ENCODE data around the gene PTPRF.

PTPRF gene

GRCh38 chr1:43598622-43599021 is 67.9 kb downstream of the PTPRF start:
- no peak overlapping the region for H3K4me3 ChIP-seq (replicated peaks in 1 of 2; ENCODE audit: low read depth in 2 of 2, low read length in 2 of 2)
- no peak for DNase-seq (ENCODE audit: low read depth in 2 of 2)
- no peak for TF ChIP-seq CTCF (IDR thresholded peaks at IDR 0.05; ENCODE audit: low read depth, low read length)

DNA sequence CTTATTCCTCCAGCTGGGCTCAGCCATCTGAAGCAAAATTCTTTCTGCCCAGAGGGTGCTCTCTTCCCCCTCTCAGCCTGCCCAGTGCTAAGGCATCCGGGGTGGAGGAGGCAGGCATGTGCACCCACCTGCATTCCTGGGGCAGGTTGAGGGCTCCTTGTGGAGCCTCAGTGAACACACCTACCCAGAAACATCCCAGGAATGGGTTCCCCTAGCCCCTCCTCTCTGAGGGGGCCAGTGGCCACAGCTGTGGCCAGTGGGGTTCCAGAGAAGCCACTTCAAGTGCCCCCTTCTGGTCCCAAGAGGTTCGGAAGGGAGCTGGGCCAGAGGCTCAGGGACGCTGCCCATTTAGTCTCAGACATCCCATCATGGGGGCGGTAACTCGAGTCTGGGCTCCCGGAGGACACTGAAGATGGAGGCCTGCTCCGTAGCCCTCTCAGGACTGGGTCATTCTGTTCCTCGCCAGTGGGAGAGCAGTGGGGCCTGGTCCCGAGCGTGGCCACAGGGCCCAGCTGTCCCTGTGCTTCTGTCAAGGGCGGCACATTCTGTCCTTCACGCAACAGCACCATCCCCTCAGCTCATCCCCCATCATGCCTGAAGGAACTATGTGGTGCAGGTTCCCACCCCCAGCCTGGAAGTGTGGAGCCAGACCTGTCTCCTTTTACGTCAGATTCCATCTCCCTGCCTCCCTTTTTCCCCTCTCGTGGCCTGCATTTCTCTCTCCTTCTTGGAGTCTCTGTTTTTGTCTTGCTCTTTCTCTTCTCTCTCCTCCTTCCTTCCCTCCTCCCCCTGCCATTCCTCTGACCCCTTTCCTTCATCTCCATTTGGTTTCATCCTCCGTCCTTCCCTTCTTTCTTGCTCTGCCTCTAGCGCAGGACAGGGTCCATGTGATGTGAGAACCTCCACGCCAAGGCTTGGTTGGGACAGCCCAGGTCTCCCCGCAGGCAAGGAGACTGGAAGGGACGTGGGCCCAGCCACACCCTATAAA is 69.6 kb downstream of the PTPRF start:
- no peak for DNase-seq (ENCODE audit: low read depth in 2 of 2)
- H3K4me3 ChIP-seq (replicated peaks in 1 of 2; ENCODE audit: low read depth in 2 of 2, low read length in 2 of 2): no peak overlapping the region

GRCh38 chr1:43602990-43603389 is 72.3 kb downstream of the PTPRF start:
- no peak for TF ChIP-seq CTCF (IDR thresholded peaks at IDR 0.05; ENCODE audit: low read depth, low read length)
- DNase-seq (ENCODE audit: low read depth in 2 of 2): no peak
- H3K4me3 ChIP-seq (replicated peaks in 1 of 2; ENCODE audit: low read depth in 2 of 2, low read length in 2 of 2): no peak overlapping the region

More for the DNA sequence above, 69.6 kb downstream of the PTPRF start:
- TF ChIP-seq CTCF (IDR thresholded peaks at IDR 0.05; ENCODE audit: low read depth, low read length): no peak

DNA sequence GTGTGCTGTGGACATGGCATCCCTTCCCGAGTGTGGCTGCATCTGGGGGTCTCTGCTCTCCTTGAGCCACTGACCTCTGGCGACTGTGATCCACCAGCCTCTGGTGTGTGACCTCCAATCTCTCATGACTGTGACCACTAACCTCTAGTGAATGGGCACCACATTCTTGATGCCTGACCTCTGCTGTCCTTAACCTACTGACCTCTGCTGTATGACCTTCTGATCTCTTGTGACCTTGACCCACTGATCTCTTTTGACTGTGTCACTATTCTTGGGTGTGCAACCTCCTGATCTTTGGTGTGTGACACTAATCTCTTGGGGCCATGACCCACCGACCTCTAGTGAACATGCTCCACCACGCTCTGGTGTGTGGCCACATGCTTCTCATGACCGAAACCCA is 73.5 kb downstream of the PTPRF start:
- H3K4me3 ChIP-seq (replicated peaks in 1 of 2; ENCODE audit: low read depth in 2 of 2, low read length in 2 of 2): no peak overlapping the region
- no peak for DNase-seq (ENCODE audit: low read depth in 2 of 2)
- TF ChIP-seq CTCF (IDR thresholded peaks at IDR 0.05; ENCODE audit: low read depth, low read length): no peak

- TF ChIP-seq CTCF (IDR thresholded peaks at IDR 0.05; ENCODE audit: low read depth, low read length): no peak
- H3K4me3 ChIP-seq (replicated peaks in 1 of 2; ENCODE audit: low read depth in 2 of 2, low read length in 2 of 2): no peak overlapping the region
- DNase-seq (ENCODE audit: low read depth in 2 of 2): no peak
Observed at GRCh38 chr1:43605157-43605556, 74.5 kb downstream of the PTPRF start.

DNA sequence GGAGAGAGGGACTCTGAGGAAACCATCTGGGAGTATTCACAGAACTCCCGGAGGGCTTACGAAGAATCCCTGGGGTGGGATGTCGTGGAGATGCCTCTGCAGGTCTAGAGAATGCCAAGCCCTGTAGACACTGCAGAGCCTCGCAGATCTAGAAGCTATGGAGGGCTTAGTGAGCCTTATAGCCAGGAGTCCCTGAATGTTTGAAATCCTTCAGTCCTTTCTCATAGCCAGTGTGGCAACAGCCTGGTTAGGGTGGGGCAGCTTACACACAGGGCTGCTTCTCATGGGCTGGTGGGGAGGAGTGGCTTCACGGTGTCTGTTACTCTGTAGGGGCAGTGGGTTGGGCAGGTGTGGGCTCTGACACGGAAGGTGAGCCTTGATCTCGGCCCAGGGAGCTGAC is 75.1 kb downstream of the PTPRF start:
- H3K4me3 ChIP-seq (replicated peaks in 1 of 2; ENCODE audit: low read depth in 2 of 2, low read length in 2 of 2): no peak overlapping the region
- TF ChIP-seq CTCF (IDR thresholded peaks at IDR 0.05; ENCODE audit: low read depth, low read length): no peak
- DNase-seq (ENCODE audit: low read depth in 2 of 2): peak in 1 of 2 donors; percentile 5

Measured in cardiac fibroblast (primary cell).